Gastroesophageal sphincter (tissue), 4 donors: ENCODE results near the gene PRR36. TPM values are rescaled to one million over a fixed set of nuclear protein-coding genes. Genes with fewer than 3 reads are reported as not detected.

Source experiments
- ATAC-seq: fragments of 150-250 bp; one replicate; pipeline ENCODE4 v1.9.1; 2016; ENCODE audit warnings: mild to moderate bottlenecking, moderate library complexity
- H3K27ac ChIP-seq, 4 donors: fragments of 200-600 bp; sonication (generic) in 3 of 4; 1 replicate in 3 of 4; 2 replicates in 1 of 4; pipeline ENCODE4 v1.5.1; 2016 to 2019
- H3K27me3 ChIP-seq: fragments of 200-600 bp; sonication (generic); one replicate; pipeline ENCODE4 v1.5.1; 2019
- H3K36me3 ChIP-seq, 2 donors: fragments of 200-600 bp; sonication (generic); one replicate each; pipeline ENCODE4 v1.5.1; 2019; ENCODE audit warnings: control low read depth in 1 of 2
- H3K4me1 ChIP-seq, 3 donors: fragments of 200-600 bp; sonication (generic); 1 replicate in 2 of 3; 2 replicates in 1 of 3; pipeline ENCODE4 v1.5.1; 2016 to 2019; ENCODE audit warnings: control low read depth in 2 of 3
- H3K4me3 ChIP-seq, 2 donors: fragments of 200-600 bp; sonication (generic); one replicate each; pipeline ENCODE4 v1.5.1; 2019; ENCODE audit warnings: mild to moderate bottlenecking in 1 of 2, moderate library complexity in 1 of 2
- H3K9me3 ChIP-seq, 3 donors: fragments of 200-600 bp; sonication (generic); one replicate each; pipeline ENCODE4 v1.5.1; 2017 to 2019; ENCODE audit warnings: control low read depth in 2 of 3
- CTCF ChIP-seq, 4 experiments: fragments of 200-600 bp in 2 of 4; fragments of 450-650 bp in 2 of 4; sonication (generic) in 1 of 4; IDR thresholded peaks; one replicate each; pipeline ENCODE4 v1.5.1; 2017 to 2019; ENCODE audit warnings: antibody characterized with exemption in 4 of 4, mild to moderate bottlenecking in 2 of 4, moderate library complexity in 2 of 4
- EP300 ChIP-seq: sonication (generic); formaldehyde crosslinking; IDR thresholded peaks from one replicate; pipeline ENCODE4 v1.6.1; 2017; ENCODE audit warnings: antibody characterized with exemption, mild to moderate bottlenecking
- POLR2A ChIP-seq, 2 donors: fragments of 450-650 bp; IDR thresholded peaks; one replicate each; pipeline ENCODE4 v1.6.1; 2017; ENCODE audit warnings: antibody characterized with exemption in 2 of 2, mild to moderate bottlenecking in 2 of 2, moderate library complexity in 1 of 2
- POLR2AphosphoS5 ChIP-seq: sonication (generic); formaldehyde crosslinking; IDR thresholded peaks from one replicate; pipeline ENCODE4 v1.6.1; 2017; ENCODE audit warnings: antibody characterized with exemption
- WGBS, 2 donors: methylation state at CpG; one replicate each; pipeline ENCODE4 v1.1.5; 2018; ENCODE audit warnings: low coverage in 1 of 2; 5-methylcytosine and 5-hydroxymethylcytosine counted together
- total RNA-seq, 4 donors: library from RNA; depleted of rRNA; stranded (reverse); fragments of >200 nt; gene quantifications; one replicate each; pipeline ENCODE4 v1.1.0, GENCODE V29; 2016

PRR36 gene
- total RNA-seq, 4 donors from 2014 or later = not detected

DNA sequence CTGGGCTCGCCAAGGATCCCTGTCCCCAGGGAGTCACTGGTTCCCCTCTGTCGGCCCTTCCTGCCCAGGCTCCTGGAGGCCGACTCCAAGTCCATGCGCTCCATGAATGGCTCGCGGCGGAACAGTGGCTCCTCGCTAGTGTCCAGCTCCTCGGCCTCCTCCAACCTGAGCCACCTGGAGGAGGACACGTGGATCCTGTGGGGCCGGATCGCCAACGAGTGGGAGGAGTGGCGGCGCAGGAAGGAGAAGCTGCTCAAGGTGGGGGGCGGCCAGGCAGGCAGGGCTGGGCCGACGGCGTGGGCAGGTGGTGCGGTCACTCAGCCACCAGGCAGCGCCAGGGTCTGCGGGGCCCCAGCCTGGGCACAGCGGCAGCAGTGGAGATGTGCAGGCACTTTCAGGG is 26.5 kb downstream of the PRR36 start:
- H3K27me3 ChIP-seq = no peaks in the 10 kb centered on the region
- WGBS, 2 donors = 80 to 100% methylated on average over 1 to 2 of the region's 23 CpGs

GRCh38 chr19:7846155-7846646 is 28.0 kb downstream of the PRR36 start:
- 80% methylated on average over 1 of the region's 19 CpGs; no CpG with 5 or more reads in 1 of the 2 donors for WGBS, 2 donors
- H3K27me3 ChIP-seq = no peaks in the 10 kb centered on the region
- ATAC-seq = no peak

More for the DNA sequence above, 26.5 kb downstream of the PRR36 start:
- ATAC-seq = no peak
- Histone ChIP-seq H3K36me3 (peaks cover 0 to 10% of the 10 kb centered on the region in 2 donors), H3K9me3 (no peaks in the 10 kb centered on the region), H3K27ac (no peak overlapping the region), H3K4me3 (no peak overlapping the region), H3K4me1 (no peaks in the 10 kb centered on the region)
- TF ChIP-seq POLR2AphosphoS5 = no peak
- TF ChIP-seq POLR2A (IDR thresholded peaks at IDR 0.05) = no peak
- TF ChIP-seq EP300 = no peak
- no peak for TF ChIP-seq CTCF (IDR thresholded peaks at IDR 0.05)

GRCh38 chr19:7845390-7846154 is 28.6 kb downstream of the PRR36 start:
- TF ChIP-seq POLR2A (IDR thresholded peaks at IDR 0.05) (no peak), CTCF (IDR thresholded peaks at IDR 0.05) (no peak), EP300 (no peak), POLR2AphosphoS5 (no peak)
- WGBS, 2 donors = 72 to 94% methylated on average over 4 to 5 of the region's 20 CpGs
- no peak for ATAC-seq
- H3K27me3 ChIP-seq = no peaks in the 10 kb centered on the region
- H3K27ac ChIP-seq = no peak overlapping the region
- no peaks in the 10 kb centered on the region for H3K4me1 ChIP-seq
- H3K4me3 ChIP-seq = no peak overlapping the region
- peaks cover 0 to 10% of the 10 kb centered on the region in 2 donors for H3K36me3 ChIP-seq
- no peaks in the 10 kb centered on the region for H3K9me3 ChIP-seq

More at GRCh38 chr19:7846155-7846646, 28.0 kb downstream of the PRR36 start:
- H3K9me3 ChIP-seq = no peaks in the 10 kb centered on the region
- H3K4me1 ChIP-seq = no peaks in the 10 kb centered on the region
- no peak overlapping the region for H3K27ac ChIP-seq
- H3K36me3 ChIP-seq = peaks cover 0 to 10% of the 10 kb centered on the region in 2 donors
- TF ChIP-seq POLR2AphosphoS5 (no peak), POLR2A (IDR thresholded peaks at IDR 0.05) (no peak), EP300 (no peak), CTCF (IDR thresholded peaks at IDR 0.05) (no peak)
- H3K4me3 ChIP-seq = no peak overlapping the region

- TF ChIP-seq POLR2A (IDR thresholded peaks at IDR 0.05) = no peak
- TF ChIP-seq EP300 = no peak
- H3K36me3 ChIP-seq = peaks cover 0 to 10% of the 10 kb centered on the region in 2 donors
- no peak overlapping the region for H3K4me3 ChIP-seq
- H3K27me3 ChIP-seq = no peaks in the 10 kb centered on the region
- 100% methylated on average over 1 of the region's 10 CpGs; no CpG with 5 or more reads in 1 of the 2 donors for WGBS, 2 donors
- ATAC-seq = no peak
- no peak overlapping the region for H3K27ac ChIP-seq
- H3K9me3 ChIP-seq = no peaks in the 10 kb centered on the region
- H3K4me1 ChIP-seq = no peaks in the 10 kb centered on the region
Observed at GRCh38 chr19:7844951-7845350, 29.2 kb downstream of the PRR36 start.

- Histone ChIP-seq H3K27me3 (no peaks in the 10 kb centered on the region), H3K27ac (no peak overlapping the region), H3K4me3 (no peak overlapping the region), H3K4me1 (no peaks in the 10 kb centered on the region), H3K9me3 (no peaks in the 10 kb centered on the region), H3K36me3 (peaks cover 0 to 8% of the 10 kb centered on the region in 2 donors)
- no peak for TF ChIP-seq POLR2A (IDR thresholded peaks at IDR 0.05)
- no peak for TF ChIP-seq CTCF (IDR thresholded peaks at IDR 0.05)
- TF ChIP-seq EP300 = no peak
- no peak for TF ChIP-seq POLR2AphosphoS5
- 100% methylated on average over 3 of the region's 5 CpGs; no CpG with 5 or more reads in 1 of the 2 donors for WGBS, 2 donors
- ATAC-seq = no peak
Observed at GRCh38 chr19:7844405-7844804, 29.8 kb downstream of the PRR36 start.
